Neural cell (in vitro differentiated cells): ENCODE data around the gene PLIN4.
"Not testable (repeated sequence)": the region's sequence is repeated elsewhere in the genome, so short reads cannot be mapped to it uniquely, and the experiment has no call there.

Experiments used
- CTCF ChIP-seq: fragments of 450-650 bp; IDR thresholded peaks from 2 replicates; pipeline ENCODE4 v1.5.1; 2014; ENCODE audit warnings: antibody characterized with exemption, mild to moderate bottlenecking, moderate library complexity; ENCODE audit not compliant: poor library complexity, severe bottlenecking
- EZH2 ChIP-seq: fragments of 200-600, 300-800 bp; shearing (Covaris generic), sonication (generic); IDR thresholded peaks from 2 replicates; pipeline ENCODE4 v1.6.1; 2014; ENCODE audit warnings: antibody characterized with exemption, low read length, borderline replicate concordance, mild to moderate bottlenecking; ENCODE audit not compliant: insufficient read depth, poor library complexity, severe bottlenecking
- POLR2AphosphoS5 ChIP-seq: IDR thresholded peaks from 2 replicates; pipeline ENCODE4 v1.6.1; 2012
- RAD21 ChIP-seq: fragments of 450-650 bp; conservative IDR thresholded peaks from 2 replicates; pipeline ENCODE4 v1.6.1; 2014; ENCODE audit warnings: antibody characterized with exemption, mild to moderate bottlenecking, moderate library complexity
- TAF1 ChIP-seq: IDR thresholded peaks from 2 replicates; pipeline ENCODE4 v1.6.1; 2012; ENCODE audit warnings: low read depth

GRCh38 chr19:4541806-4542145 is 23.5 kb upstream of the PLIN4 start:
- TF ChIP-seq CTCF, POLR2AphosphoS5, TAF1, RAD21, EZH2: not testable (repeated sequence)
